Bronchial smooth muscle cell (primary cell): ENCODE measurements around the gene LIPT2. TPM values are rescaled to one million over a fixed set of nuclear protein-coding genes. Genes with fewer than 3 reads are reported as not detected.

Experiments
- total RNA-seq: library from RNA; depleted of rRNA; stranded (reverse); fragments of >200 nt; gene quantifications from 2 replicates; pipeline ENCODE4 v1.2.1, GENCODE V29; 2014

Gene LIPT2
- 0.77 and 2.0 TPM in 2 replicates for total RNA-seq

DNA sequence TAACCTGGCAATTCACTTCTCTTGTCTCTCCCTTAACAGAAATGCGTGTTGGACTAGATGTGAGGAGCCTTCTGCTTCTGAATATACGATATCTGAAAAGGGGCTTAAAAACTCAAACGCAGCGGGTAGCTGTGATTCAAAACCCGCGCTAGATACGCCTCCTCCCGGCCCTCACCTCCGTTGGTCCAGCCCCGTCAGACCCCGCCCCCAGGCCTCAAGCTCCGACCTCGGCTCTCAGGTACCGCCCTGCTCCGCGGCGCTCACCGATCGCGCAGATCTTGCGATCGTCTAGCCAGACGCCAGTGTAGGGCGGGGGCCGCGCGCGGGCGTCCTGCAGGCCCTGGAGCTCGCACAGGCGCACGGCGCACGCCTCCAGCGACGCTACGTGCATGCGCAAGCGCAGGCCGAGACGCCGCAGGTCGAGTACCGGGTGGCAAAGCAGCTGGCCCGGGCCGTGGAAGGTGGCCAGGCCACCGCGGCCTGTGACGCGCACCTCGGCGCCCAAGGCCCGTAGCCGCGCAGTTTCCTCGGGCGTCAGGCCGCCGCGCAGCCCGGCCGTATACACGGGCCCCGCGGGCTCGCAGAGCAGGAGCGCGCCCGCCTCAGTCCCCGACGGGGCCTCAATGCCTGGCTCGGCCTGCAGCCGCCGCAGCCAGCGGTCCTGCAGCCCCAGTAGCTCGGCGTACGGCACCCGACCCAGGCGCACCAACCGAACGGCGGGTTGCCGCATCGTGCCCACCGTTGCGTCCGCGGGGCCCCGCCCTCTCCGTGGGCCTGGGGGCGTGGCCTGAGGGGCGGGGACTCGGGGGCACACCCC lies at the start of gene LIPT2:
Gene LIPT2, minus strand, starts transcription at position 751 of the 817 bp plus-strand sequence. Its CDS starts 21 bp downstream, at position 730.

GRCh38 chr11:74466916-74467885 lies 26.3 kb downstream of the LIPT2 start, which contains the start of gene KCNE3:
Gene KCNE3, minus strand, starts transcription at chr11:74467549. Its CDS starts 9,986 bp downstream, at chr11:74457563.

Other genes starting within 250 kb of the LIPT2 start
- 2.9 and 5.5 TPM in 2 replicates for gene P4HA3, start 182.1 kb downstream of the LIPT2 start, total RNA-seq
- gene PGM2L1, start 95.3 kb downstream of the LIPT2 start, total RNA-seq, result 1.6 and 2.7 TPM in 2 replicates
- gene KCNE3, start 26.2 kb downstream of the LIPT2 start, total RNA-seq, result 1.7 and 3.8 TPM in 2 replicates
- 5.9 and 7.4 TPM in 2 replicates for gene POLD3, start 98.9 kb upstream of the LIPT2 start, total RNA-seq
- gene CHRDL2, start 237.7 kb upstream of the LIPT2 start, total RNA-seq, result 0.16 and 0.17 TPM in 2 replicates